Breast epithelium (tissue), 3 donors: ENCODE measurements around the gene EPHA6.

Experiments
- POLR2AphosphoS5 ChIP-seq, 3 donors: sonication (generic); formaldehyde crosslinking; IDR thresholded peaks; one replicate each; pipeline ENCODE4 v1.6.1; 2017; ENCODE audit warnings: antibody characterized with exemption in 3 of 3
- TF ChIP-seq, protein P1 (sequence below), 3 donors: fragments of 450-650 bp; IDR thresholded peaks; one replicate each; pipeline ENCODE4 v1.5.1; 2016 to 2017; ENCODE audit warnings: antibody characterized with exemption in 3 of 3, mild to moderate bottlenecking in 3 of 3, moderate library complexity in 3 of 3

DNA sequence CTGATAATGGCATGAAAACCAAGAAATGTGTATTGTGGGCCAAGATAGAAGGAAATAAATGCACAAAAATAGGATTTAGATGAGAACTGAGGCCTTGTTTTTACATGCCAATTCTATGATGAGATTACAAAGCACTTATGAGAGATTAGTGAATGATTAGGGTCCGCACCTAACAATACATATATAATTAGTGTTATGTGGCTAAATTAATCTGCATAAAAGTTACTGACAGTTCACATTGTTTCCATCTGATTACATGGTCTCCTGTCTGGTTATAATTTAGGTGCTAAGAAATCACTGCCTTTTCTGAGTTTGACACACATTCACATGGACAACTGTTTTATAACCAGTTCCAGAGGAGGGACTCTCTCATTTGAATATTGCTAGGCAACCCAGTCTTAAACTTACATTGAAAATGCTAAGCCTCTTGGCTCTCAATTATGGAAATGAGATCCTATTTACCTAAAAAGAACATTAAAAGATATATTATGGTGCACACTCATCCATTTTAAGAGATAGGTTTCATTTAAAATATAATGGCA is 833.1 kb downstream of the EPHA6 start:
- TF ChIP-seq POLR2AphosphoS5 (IDR thresholded peaks at IDR 0.05), result no peak
- TF ChIP-seq, protein P1, sequence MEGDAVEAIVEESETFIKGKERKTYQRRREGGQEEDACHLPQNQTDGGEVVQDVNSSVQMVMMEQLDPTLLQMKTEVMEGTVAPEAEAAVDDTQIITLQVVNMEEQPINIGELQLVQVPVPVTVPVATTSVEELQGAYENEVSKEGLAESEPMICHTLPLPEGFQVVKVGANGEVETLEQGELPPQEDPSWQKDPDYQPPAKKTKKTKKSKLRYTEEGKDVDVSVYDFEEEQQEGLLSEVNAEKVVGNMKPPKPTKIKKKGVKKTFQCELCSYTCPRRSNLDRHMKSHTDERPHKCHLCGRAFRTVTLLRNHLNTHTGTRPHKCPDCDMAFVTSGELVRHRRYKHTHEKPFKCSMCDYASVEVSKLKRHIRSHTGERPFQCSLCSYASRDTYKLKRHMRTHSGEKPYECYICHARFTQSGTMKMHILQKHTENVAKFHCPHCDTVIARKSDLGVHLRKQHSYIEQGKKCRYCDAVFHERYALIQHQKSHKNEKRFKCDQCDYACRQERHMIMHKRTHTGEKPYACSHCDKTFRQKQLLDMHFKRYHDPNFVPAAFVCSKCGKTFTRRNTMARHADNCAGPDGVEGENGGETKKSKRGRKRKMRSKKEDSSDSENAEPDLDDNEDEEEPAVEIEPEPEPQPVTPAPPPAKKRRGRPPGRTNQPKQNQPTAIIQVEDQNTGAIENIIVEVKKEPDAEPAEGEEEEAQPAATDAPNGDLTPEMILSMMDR (IDR thresholded peaks at IDR 0.05), result no peak
